GM18909 (cell line): ENCODE measurements around the gene EMID1.
"Not testable (repeated sequence)": the region's sequence is repeated elsewhere in the genome, so short reads cannot be mapped to it uniquely, and the experiment has no call there.

Source experiments
- ATAC-seq: cut with Tn5 transposase; IDR thresholded peaks from one replicate; pipeline ENCODE4 v1.9.1; 2021; ENCODE audit warnings: mild to moderate bottlenecking; ENCODE audit not compliant: unreplicated experiment, poor library complexity

The EMID1 gene

GRCh38 chr22:29208879-29209623 is 3.4 kb downstream of the EMID1 start:
- ATAC-seq: no peak

DNA sequence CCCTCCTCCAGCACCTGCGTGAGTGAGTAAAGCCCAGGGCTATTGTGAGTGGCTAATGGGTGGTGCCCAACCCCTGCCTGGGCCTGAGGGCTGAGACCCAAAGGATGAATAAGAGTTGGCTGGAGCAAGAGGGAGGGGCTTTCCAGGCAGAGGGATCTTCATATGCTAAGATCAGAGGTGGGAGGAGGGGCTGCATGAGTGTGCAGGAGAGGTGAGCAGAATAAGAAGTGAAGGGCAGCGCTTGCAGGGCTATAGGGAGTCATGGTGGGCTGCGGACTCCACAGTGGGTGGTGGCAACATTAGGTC is 3.9 kb downstream of the EMID1 start:
- ATAC-seq: no peak

GRCh38 chr22:29211066-29211465 is 5.4 kb downstream of the EMID1 start:
- ATAC-seq: no peak

DNA sequence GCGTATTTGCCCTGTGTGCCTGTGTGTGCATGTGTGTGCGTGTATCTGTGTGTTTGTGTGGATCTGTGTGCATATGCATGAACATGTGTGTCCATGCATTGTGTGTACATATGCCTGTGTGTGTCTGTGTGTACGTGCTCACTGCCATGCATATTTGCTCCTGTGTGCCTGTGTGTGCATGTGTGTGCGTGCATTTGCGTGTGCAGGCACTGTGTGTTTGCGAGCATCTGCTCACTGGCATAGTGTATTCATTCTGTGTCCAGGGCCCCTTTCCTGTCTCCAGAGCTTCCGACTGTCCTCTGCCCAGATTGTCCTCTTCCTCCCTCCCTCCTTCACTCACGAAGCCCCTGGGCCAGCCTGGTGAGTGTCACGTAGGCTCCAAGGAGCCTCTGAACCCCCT is 5.8 kb downstream of the EMID1 start:
- ATAC-seq: no peak

GRCh38 chr22:29212743-29213142 is 7.0 kb downstream of the EMID1 start:
- no peak for ATAC-seq

- no peak for ATAC-seq
These were observed 7.8 kb downstream of the EMID1 start for GRCh38 chr22:29213493-29213892.

DNA sequence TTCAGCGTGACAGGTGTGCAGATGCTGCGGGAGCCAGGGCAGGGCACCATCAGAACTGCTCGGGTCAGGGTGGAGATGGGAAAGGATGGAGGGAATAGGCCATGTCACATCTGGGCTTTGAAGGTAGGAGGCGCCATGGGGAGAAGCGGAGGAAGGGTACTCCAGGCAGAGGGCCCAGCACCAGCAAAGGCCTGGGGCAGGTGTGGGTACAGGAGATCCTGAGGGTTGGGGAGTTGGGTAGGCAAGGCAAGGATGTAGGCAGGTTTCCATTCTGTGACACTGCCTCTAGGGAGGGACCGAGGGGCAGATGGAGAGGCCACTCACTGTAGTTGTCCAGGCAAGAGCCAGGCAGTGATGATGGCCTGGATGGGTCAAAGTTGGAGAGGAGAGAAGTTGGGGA is 8.5 kb downstream of the EMID1 start:
- no peak for ATAC-seq

GRCh38 chr22:29215012-29215860 is 9.5 kb downstream of the EMID1 start:
- ATAC-seq: no peak

DNA sequence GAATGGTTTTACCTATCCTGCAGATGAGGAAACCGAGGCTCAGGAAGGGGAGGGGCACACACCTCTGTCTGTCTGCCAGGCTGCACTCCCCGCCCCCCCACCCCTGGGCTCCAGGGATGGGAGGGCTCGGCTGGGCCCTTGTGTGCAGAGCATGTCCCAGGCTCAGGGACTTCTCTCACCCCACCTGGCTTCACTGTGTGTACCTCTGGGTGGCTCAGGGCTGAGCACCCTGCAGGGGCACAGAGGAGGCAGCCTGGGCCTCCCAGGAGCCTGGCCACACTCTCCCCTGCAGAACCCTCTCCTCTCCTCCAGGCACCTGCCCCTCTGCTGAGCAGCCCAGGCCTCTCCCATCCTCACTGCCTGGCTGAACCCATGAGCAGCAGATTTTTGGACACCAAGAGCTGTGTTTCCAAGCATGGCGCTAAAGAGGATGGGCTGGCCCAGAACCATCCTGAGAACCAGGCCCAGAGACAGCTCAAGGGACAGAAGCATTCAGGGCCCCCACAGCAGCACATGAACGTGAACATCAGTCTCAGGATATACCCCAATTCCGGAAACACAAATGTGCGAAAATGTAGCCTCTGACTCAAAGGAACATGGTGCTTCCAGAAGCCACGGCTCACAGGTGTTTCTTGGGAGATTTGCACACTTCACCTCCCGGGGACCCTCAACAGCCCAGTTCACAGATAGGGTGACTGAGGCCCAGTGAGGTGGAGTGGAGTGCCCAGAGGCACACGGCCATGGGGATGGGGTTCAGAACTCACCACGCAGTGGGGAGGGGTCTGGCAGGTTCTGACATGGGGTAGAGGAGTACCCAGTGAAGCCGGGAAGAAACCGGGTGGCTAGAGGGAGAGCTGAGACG is 10.5 kb downstream of the EMID1 start:
- no peak for ATAC-seq

DNA sequence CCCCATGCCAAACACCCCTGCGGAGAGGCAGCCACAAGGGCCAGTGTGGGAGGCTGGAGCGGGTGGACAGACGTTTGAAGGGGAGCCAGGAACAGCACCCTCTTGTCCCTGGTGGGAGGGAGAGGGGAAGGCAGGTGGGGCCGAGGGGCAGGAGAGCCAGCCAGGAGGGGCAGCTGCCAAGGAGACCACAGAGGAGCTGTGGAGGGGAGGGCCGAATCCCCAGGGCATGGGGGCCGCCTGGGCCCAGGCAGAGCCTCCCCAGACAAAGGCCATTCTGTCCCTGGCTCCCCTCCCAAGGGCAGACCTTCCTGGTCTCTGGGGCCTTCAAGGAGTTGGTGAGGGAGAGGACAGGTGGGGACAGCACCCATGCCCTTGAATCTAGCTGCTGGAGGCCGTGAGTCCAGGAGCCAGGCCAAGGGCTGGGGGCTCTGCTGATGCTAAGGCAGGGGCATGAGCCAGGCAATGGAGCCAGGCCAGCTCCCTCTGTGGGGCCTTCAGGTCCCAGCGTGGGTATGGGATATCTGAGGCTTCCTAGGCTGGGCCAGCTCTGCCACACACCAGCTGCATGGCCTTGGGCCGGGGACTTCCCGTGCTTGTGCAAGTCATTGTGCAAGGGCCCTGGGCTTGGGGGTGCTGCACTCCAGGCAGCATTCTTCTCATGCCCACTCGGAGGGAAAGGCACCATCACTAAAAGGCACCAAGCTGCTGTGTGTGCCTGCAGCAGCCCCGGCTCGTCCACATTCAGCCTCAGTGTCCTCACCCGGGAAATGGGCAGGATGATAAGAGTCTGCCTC is 11.4 kb downstream of the EMID1 start:
- ATAC-seq: no peak

GRCh38 chr22:29217827-29218757 is 12.4 kb downstream of the EMID1 start:
- ATAC-seq: no peak

GRCh38 chr22:29218758-29219408 is 13.2 kb downstream of the EMID1 start:
- ATAC-seq: no peak

- not testable (repeated sequence) for ATAC-seq
These were observed 13.7 kb downstream of the EMID1 start for GRCh38 chr22:29219409-29219782.

DNA sequence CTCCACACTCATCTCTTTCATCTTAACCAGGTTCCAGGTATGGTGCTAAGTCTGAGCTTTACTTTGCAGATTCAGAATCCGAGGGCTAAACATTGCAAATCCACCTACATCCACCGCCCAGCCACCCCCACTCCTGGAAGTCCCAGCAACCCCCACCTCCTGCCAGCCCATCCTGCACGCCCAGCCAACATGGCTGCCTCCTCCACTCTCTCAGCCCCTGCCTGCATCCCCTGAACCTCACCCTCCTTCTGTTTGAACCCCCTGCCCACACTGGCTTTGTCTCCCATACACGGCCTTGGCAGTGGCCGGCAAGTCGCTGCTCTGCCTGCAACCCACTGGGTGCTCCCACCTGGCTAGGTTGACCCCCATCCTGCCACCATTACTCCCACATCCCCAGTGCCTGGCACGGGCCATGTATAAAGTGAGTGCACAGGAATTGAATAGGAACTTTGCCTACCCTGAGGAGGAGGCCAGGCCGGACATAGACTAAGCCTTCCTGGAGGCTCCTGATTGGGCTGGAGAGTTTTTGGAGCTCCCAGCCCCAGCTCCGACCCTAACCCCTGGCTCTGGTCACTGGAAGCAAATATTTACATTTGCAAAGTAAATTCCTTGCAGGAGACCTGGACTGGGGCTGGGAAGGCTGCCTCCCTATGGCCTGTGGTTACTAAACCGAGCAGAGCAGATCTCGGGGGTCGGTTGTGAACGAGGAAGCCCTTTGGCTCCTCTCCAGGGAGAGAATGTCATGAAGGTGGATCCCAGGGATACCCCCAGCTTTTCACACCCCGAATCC is 14.4 kb downstream of the EMID1 start:
- ATAC-seq: no peak

GRCh38 chr22:29224121-29224858 is 18.6 kb downstream of the EMID1 start:
- ATAC-seq: no peak

- no peak for ATAC-seq
These were observed 19.2 kb downstream of the EMID1 start for GRCh38 chr22:29224859-29225410.
